Measurements from ENCODE around the gene NPAS3. TPM values are rescaled to one million over a fixed set of nuclear protein-coding genes. Genes with fewer than 3 reads are reported as not detected.

Gene NPAS3
- total and polyA plus RNA-seq, 7 donors, result 0.04 to 1.5 (median 0.39) TPM

DNA sequence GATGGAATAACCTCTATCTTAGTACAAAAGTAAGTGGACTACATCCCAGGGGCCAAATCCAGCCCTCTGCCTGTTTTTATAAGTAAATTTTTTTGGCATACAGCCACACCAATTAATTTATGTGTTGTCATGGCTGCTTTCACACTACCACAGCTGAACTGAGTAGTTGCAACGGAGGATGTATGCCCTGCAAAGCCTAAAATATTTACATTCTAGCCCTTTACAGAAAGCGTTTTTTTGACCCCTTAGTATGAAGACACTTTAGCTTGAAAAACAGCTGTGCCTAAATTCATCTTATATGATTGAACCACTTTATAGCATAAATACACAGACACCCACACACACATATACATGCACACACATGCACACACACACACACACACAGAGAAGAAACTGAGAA lies 510.6 kb downstream of the NPAS3 start:
- Histone ChIP-seq H3K27me3 (ENCODE audit: insufficient read depth in 3 of 3, low read length in 2 of 3) (no peaks in the 10 kb centered on the region), H3K27ac (no peak overlapping the region), H3K4me3 (no peak overlapping the region), H3K9me3 (no peaks in the 10 kb centered on the region), H3K36me3 (ENCODE audit: insufficient read depth in 1 of 2, low read depth in 1 of 2) (no peaks in the 10 kb centered on the region), H3K4me1 (peaks cover 11% of the 10 kb centered on the region)
- WGBS, 3 donors, result 66 to 78% (median 74%) methylated on average over 2 of the region's 2 CpGs
- TF ChIP-seq, protein P1, sequence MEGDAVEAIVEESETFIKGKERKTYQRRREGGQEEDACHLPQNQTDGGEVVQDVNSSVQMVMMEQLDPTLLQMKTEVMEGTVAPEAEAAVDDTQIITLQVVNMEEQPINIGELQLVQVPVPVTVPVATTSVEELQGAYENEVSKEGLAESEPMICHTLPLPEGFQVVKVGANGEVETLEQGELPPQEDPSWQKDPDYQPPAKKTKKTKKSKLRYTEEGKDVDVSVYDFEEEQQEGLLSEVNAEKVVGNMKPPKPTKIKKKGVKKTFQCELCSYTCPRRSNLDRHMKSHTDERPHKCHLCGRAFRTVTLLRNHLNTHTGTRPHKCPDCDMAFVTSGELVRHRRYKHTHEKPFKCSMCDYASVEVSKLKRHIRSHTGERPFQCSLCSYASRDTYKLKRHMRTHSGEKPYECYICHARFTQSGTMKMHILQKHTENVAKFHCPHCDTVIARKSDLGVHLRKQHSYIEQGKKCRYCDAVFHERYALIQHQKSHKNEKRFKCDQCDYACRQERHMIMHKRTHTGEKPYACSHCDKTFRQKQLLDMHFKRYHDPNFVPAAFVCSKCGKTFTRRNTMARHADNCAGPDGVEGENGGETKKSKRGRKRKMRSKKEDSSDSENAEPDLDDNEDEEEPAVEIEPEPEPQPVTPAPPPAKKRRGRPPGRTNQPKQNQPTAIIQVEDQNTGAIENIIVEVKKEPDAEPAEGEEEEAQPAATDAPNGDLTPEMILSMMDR (IDR thresholded peaks at IDR 0.05), result no peak
- DNase-seq, result no peak
- ATAC-seq, result no peak
- intact Hi-C loops (cut with DNase I), result no loop called here

DNA sequence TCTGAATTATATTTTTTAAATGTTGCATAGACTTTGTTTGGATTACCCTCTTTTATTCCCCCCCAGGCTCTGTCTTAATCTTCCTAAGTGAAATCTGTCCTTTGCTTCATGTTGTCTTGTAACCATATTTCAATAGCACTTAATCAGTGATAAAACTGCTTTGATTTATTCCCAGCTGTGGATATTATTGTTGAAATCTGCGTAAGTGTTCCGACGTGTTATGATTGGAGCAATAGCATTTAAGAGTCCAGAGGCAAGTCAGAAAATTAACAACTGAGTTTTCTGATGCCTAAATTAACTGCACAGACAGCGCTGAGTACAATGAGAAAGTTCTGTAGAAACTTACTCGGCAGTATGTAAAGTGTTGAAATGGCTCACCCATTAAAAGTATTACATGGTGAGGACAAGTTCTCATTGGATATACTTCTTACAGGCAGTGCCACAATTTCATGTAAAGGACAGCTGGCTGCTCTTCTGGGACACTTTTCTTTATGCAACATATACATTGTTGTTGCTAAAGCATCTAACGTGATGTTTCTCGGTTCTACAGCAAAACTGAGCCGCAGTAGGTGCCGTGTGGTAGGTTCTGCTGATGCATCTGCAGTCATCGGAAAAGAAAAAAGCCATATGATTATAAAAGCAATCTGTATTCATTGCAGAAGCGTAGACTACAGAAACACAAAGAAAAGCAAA lies 511.2 kb downstream of the NPAS3 start:
- WGBS, 3 donors, result 90 to 92% (median 91%) methylated on average over 11 of the region's 11 CpGs
- ATAC-seq (no peak), DNase-seq (no peak)
- intact Hi-C loops (cut with DNase I), result no loop called here
- TF ChIP-seq, protein P1 (IDR thresholded peaks at IDR 0.05), result no peak
- Histone ChIP-seq H3K36me3 (ENCODE audit: insufficient read depth in 1 of 2, low read depth in 1 of 2) (no peaks in the 10 kb centered on the region), H3K9me3 (no peaks in the 10 kb centered on the region), H3K27me3 (ENCODE audit: insufficient read depth in 3 of 3, low read length in 2 of 3) (no peaks in the 10 kb centered on the region), H3K27ac (no peak overlapping the region), H3K4me3 (no peak overlapping the region), H3K4me1 (peaks cover 11% of the 10 kb centered on the region)

DNA sequence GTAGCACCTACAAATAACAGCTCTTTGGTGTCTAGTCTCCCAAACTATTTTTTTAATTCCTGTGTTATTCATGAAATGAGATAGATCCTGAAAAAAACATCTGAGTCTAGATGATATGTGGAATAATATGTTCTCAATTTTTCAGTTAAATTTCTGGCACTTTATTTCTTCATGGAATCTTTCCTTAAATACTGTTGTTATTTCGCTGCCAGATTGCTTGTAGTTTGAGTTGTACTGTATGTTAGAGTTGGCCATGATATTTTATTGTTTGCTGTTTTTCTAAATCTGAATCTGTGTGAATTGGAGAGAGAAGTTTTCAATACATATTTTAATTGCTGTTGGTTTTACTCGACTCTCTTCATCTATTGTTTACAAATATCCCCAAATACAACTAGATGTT lies 511.7 kb downstream of the NPAS3 start:
- no peaks in the 10 kb centered on the region for H3K36me3 ChIP-seq (ENCODE audit: insufficient read depth in 1 of 2, low read depth in 1 of 2)
- no peaks in the 10 kb centered on the region for H3K9me3 ChIP-seq
- H3K27me3 ChIP-seq (ENCODE audit: insufficient read depth in 3 of 3, low read length in 2 of 3), result no peaks in the 10 kb centered on the region
- no peak for DNase-seq
- H3K4me1 ChIP-seq, result peaks cover 11% of the 10 kb centered on the region
- no peak for ATAC-seq
- H3K27ac ChIP-seq, result no peak overlapping the region
- intact Hi-C loops (cut with DNase I), result no loop called here
- TF ChIP-seq, protein P1 (IDR thresholded peaks at IDR 0.05), result no peak
- H3K4me3 ChIP-seq, result no peak overlapping the region
- 86 to 94% (median 92%) methylated on average over 2 of the region's 2 CpGs for WGBS, 3 donors

DNA sequence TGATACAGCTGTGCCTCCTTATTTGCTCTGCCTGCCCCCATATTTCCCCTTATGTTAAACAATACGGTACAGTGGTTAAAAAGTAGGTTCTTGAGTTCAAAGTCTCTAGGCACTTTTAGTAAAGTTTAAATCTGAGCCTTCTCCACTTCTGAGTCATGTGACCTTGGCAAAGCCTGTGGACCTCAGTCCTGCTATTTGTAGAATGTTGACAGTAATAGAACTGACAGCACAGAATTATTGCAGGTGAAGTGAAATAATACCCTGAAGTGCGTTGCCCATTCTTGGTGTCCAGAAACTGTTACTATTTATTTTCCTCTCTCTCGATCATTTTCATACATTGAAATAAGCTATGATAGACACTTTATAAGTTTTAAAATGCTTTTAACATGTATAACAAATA lies 512.5 kb downstream of the NPAS3 start:
- no peaks in the 10 kb centered on the region for H3K36me3 ChIP-seq (ENCODE audit: insufficient read depth in 1 of 2, low read depth in 1 of 2)
- no peaks in the 10 kb centered on the region for H3K27me3 ChIP-seq (ENCODE audit: insufficient read depth in 3 of 3, low read length in 2 of 3)
- ATAC-seq, result peak; percentile 54 to 90 (median 80)
- intact Hi-C loops (cut with DNase I), result no loop called here
- H3K27ac ChIP-seq, result no peak overlapping the region
- 29 to 51% (median 33%) methylated on average over 3 of the region's 3 CpGs for WGBS, 3 donors
- no peak overlapping the region for H3K4me3 ChIP-seq
- H3K9me3 ChIP-seq, result no peaks in the 10 kb centered on the region
- DNase-seq, result no peak
- peaks cover 11% of the 10 kb centered on the region for H3K4me1 ChIP-seq
- TF ChIP-seq, protein P1 (IDR thresholded peaks at IDR 0.05), result no peak

DNA sequence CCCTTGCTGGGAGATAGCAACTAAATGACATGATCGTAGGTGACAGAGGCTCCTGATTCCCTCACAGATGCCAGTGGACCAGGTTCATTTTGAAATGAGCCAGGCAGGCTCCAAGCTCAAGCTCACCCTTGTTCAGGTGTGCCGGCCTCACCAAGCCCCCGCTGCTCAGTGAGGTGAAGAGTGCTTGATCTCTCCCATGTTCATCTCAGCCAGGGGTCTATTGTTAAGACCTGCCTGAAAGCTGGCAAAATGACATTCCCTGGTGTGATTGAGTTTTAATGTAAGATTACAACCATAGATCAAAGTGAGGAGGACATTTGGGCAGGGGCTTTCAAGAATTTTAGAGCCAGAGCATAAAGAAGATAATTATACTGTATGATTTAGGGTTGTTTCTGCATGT lies 514.3 kb downstream of the NPAS3 start:
- no peaks in the 10 kb centered on the region for H3K9me3 ChIP-seq
- no peaks in the 10 kb centered on the region for H3K36me3 ChIP-seq (ENCODE audit: insufficient read depth in 1 of 2, low read depth in 1 of 2)
- no peaks in the 10 kb centered on the region for H3K27me3 ChIP-seq (ENCODE audit: insufficient read depth in 3 of 3, low read length in 2 of 3)
- WGBS, 3 donors, result 92 to 98% (median 98%) methylated on average over 3 of the region's 3 CpGs
- intact Hi-C loops (cut with DNase I), result no loop called here
- DNase-seq (no peak), ATAC-seq (no peak)
- H3K4me3 ChIP-seq, result no peak overlapping the region
- H3K27ac ChIP-seq, result no peak overlapping the region
- peaks cover 11% of the 10 kb centered on the region for H3K4me1 ChIP-seq
- TF ChIP-seq, protein P1 (IDR thresholded peaks at IDR 0.05), result no peak

Data from psoas muscle (tissue), 8 donors.